Caco-2 (cell line): ENCODE results near the gene COL26A1. TPM values are rescaled to one million over a fixed set of nuclear protein-coding genes. Genes with fewer than 3 reads are reported as not detected.

Source experiments
- BruUV-seq: library from RNA; stranded (reverse); fragments of 400-500 nt; replicated peaks from 2 replicates; lab custom pipeline; 2021; lab: Mats Ljungman, UMichigan
- CTCF ChIA-PET: fragments of 300-600 bp; sonication (Branson Sonifier 250); formaldehyde crosslinking; loops from one replicate; lab custom pipeline; 2022; ENCODE audit warnings: antibody characterized with exemption; lab: Charles Lee
- POLR2A ChIA-PET: fragments of 300-600 bp; sonication (Branson Sonifier 250); formaldehyde crosslinking; loops from one replicate; lab custom pipeline; 2022; ENCODE audit warnings: antibody characterized with exemption; lab: Charles Lee
- DNase-seq, 2 experiments: peaks; one replicate each; pipeline versions ENCODE4 v3.0.0 to v3.0.0-alpha.2; 2020 to 2022
- H3K27me3 ChIP-seq: replicated peaks from 2 replicates; pipeline ENCODE4 v1.6.0; 2011; ENCODE audit warnings: low read length; ENCODE audit not compliant: control insufficient read depth, insufficient read depth
- H3K36me3 ChIP-seq: 2 replicates; pipeline ENCODE4 v1.5.1; 2011; ENCODE audit warnings: low read length; ENCODE audit not compliant: control insufficient read depth, insufficient read depth
- H3K4me1 ChIP-seq: fragments of 250-450 bp; sonication (Bioruptor Pico); 2 replicates; pipeline ENCODE4 v1.5.1; 2020; ENCODE audit warnings: mild to moderate bottlenecking
- H3K4me3 ChIP-seq: 2 replicates; pipeline ENCODE4 v1.5.1; 2011; ENCODE audit warnings: low read depth, mild to moderate bottlenecking, control low read depth, low read length
- H3K9me3 ChIP-seq: fragments of 250-450 bp; sonication (Bioruptor Pico); 2 replicates; pipeline ENCODE4 v1.5.1; 2020; ENCODE audit warnings: mild to moderate bottlenecking, moderate library complexity
- H3K27ac Mint-ChIP-seq: one replicate; pipeline ENCODE4 v1.8.0; 2022; ENCODE audit warnings: mixed read lengths; ENCODE audit not compliant: unreplicated experiment
- H3K27me3 Mint-ChIP-seq: one replicate; pipeline ENCODE4 v1.8.0; 2022; ENCODE audit warnings: mixed read lengths; ENCODE audit not compliant: insufficient read depth, unreplicated experiment
- H3K36me3 Mint-ChIP-seq: one replicate; pipeline ENCODE4 v1.8.0; 2022; ENCODE audit warnings: mild to moderate bottlenecking, mixed read lengths; ENCODE audit not compliant: insufficient read depth, unreplicated experiment
- H3K4me1 Mint-ChIP-seq: one replicate; pipeline ENCODE4 v1.8.0; 2022; ENCODE audit warnings: low read depth, mixed read lengths; ENCODE audit not compliant: unreplicated experiment
- H3K4me3 Mint-ChIP-seq: one replicate; pipeline ENCODE4 v1.8.0; 2022; ENCODE audit warnings: mild to moderate bottlenecking, moderate library complexity, mixed read lengths; ENCODE audit not compliant: unreplicated experiment
- H3K9me3 Mint-ChIP-seq: one replicate; pipeline ENCODE4 v1.8.0; 2022; ENCODE audit warnings: mixed read lengths; ENCODE audit not compliant: unreplicated experiment
- intact Hi-C: fragments of 100-400 bp; cut with micrococcal nuclease; formaldehyde crosslinking; loops from one replicate; pipeline ENCODE4 v1.10.0; 2022; ENCODE audit not compliant: unreplicated experiment
- total RNA-seq: library from RNA; stranded (reverse); gene quantifications from 2 replicates; pipeline ENCODE4 v1.2.3, GENCODE V29; 2022
- TF ChIP-seq, protein P1 (sequence below), 2 experiments: fragments of 200-600 bp in 1 of 2; IDR thresholded peaks; 1 replicate in 1 of 2; 2 replicates in 1 of 2; pipeline versions ENCODE4 v1.5.1 to v1.8.0; 2011 to 2022; ENCODE audit warnings: antibody characterized with exemption in 1 of 2, control low read depth in 1 of 2, inconsistent platforms in 1 of 2, low read depth in 1 of 2, low read length in 1 of 2, mild to moderate bottlenecking in 1 of 2, moderate library complexity in 1 of 2; ENCODE audit not compliant: insufficient read depth in 1 of 2, severe bottlenecking in 1 of 2, unreplicated experiment in 1 of 2

Gene COL26A1
- total RNA-seq, 1 experiment from 2014 or later = 23.3 TPM

DNA sequence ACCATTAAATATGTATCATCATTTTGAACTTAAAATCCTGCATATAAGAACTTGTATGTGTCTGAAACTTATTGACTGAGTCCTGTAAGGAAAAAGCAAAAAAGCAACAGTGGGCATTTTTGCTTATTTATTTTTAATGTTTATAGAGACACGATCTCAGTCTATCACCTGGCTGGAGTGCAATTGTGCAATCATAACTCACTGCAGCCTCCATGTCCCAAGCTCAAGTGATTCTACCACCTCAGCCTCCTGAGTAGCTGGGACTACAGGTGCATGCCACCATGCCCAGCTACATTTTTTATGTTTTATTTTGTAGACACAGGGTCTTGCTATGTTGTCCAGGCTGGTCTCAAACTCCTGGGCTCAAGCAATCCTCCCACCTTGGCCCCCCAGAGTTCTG, 234.2 kb downstream of the COL26A1 start:
- Histone ChIP-seq H3K27me3 (no peaks in the 10 kb centered on the region), H3K36me3 (no peaks in the 10 kb centered on the region), H3K4me3 (no peak overlapping the region), H3K4me1 (peaks cover 29% of the 10 kb centered on the region), H3K9me3 (peaks cover 6% of the 10 kb centered on the region; the same call in 1 of the 2 replicates)
- BruUV-seq = no TSS peak
- no peak overlapping the region for H3K27ac Mint-ChIP-seq
- H3K9me3 Mint-ChIP-seq = no peaks in the 10 kb centered on the region
- H3K4me1 Mint-ChIP-seq = peaks cover 7% of the 10 kb centered on the region
- no peak overlapping the region for H3K4me3 Mint-ChIP-seq
- TF ChIP-seq, protein P1, sequence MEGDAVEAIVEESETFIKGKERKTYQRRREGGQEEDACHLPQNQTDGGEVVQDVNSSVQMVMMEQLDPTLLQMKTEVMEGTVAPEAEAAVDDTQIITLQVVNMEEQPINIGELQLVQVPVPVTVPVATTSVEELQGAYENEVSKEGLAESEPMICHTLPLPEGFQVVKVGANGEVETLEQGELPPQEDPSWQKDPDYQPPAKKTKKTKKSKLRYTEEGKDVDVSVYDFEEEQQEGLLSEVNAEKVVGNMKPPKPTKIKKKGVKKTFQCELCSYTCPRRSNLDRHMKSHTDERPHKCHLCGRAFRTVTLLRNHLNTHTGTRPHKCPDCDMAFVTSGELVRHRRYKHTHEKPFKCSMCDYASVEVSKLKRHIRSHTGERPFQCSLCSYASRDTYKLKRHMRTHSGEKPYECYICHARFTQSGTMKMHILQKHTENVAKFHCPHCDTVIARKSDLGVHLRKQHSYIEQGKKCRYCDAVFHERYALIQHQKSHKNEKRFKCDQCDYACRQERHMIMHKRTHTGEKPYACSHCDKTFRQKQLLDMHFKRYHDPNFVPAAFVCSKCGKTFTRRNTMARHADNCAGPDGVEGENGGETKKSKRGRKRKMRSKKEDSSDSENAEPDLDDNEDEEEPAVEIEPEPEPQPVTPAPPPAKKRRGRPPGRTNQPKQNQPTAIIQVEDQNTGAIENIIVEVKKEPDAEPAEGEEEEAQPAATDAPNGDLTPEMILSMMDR (IDR thresholded peaks at IDR 0.05; ENCODE audit: insufficient read depth in 1 of 2, low read depth in 1 of 2, low read length in 1 of 2, severe bottlenecking in 1 of 2, unreplicated experiment in 1 of 2) = no peak
- no peaks in the 10 kb centered on the region for H3K36me3 Mint-ChIP-seq
- CTCF ChIA-PET = interaction anchor here (1.7 kb wide), 1 partner anchor 11 kb away, joined by 5 read pairs; no protein-coding TSS in a partner anchor
- DNase-seq = no peak
- H3K27me3 Mint-ChIP-seq = no peaks in the 10 kb centered on the region
- POLR2A ChIA-PET = interaction anchor here (0.6 kb wide), 1 partner anchor 43 kb away, joined by 4 read pairs; no protein-coding TSS in a partner anchor
- intact Hi-C loops = no loop called here

DNA sequence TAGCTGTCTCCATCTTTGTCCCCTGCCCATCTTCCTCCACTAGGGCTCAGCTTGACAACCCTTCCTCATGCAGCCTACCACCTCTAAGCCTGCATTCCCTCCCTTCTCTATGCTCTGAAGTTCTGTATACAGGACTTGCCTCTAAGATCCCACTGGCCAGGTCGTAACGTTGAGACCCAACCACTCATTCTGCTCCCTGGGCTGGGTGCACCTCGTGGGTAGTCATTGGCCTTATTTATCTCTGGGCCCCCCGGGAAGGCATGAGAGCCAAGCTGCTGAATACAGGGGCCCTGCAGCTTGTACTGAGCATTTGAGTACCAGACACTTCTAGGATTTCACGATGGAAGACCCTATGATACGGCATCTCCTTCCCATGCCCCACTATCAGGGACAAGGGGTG, 235.3 kb downstream of the COL26A1 start:
- BruUV-seq = no TSS peak
- peak overlapping the region; percentile 53 for H3K27ac Mint-ChIP-seq

DNA sequence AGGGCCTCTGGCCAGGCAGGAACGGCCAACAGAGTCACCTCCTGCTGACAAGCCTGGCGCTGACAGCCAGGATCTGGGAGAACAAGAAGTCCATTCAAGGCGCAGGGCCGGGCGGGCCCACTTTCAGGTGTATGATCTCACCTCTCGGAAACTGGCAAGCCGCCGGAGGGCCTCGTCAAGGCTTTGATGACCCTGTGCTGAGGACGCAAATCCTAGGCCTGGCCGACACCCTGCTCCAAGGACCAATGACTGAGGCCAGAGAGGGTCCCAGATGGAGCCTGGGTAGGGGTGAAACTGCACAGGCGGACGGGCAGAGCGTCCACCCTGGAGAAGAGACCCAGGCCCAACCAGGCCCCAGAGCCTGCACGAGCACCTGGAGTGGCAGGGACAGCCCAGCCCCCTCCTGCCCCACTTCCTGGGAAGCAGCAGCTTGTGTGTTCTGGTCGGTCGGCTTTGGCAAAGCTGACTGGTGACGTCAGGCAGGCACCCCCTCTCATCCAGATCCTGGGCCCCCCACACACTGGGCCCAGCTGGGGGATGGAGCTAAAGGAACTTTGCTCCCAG, 235.8 kb downstream of the COL26A1 start:
- no peaks in the 10 kb centered on the region for H3K27me3 ChIP-seq
- intact Hi-C loops = loop anchor here (2.0 kb wide), 1 partner anchor 14 kb away; no protein-coding TSS in a partner anchor
- peaks cover 43% of the 10 kb centered on the region for H3K4me1 ChIP-seq
- ChIA-PET CTCF (no interaction called here), POLR2A (interaction anchor here (0.6 kb wide), 1 partner anchor 36 kb away, joined by 5 read pairs; no protein-coding TSS in a partner anchor)
- no peaks in the 10 kb centered on the region for H3K9me3 Mint-ChIP-seq
- no peak overlapping the region for H3K4me3 Mint-ChIP-seq
- H3K27me3 Mint-ChIP-seq = no peaks in the 10 kb centered on the region
- peaks cover 6% of the 10 kb centered on the region; the same call in 1 of the 2 replicates for H3K9me3 ChIP-seq
- peak in 1 of 2 experiments; percentile 49 for DNase-seq
- TF ChIP-seq, protein P1 (IDR thresholded peaks at IDR 0.05; ENCODE audit: insufficient read depth in 1 of 2, low read depth in 1 of 2, low read length in 1 of 2, severe bottlenecking in 1 of 2, unreplicated experiment in 1 of 2) = no peak
- no peak overlapping the region for H3K4me3 ChIP-seq
- no TSS peak for BruUV-seq
- H3K36me3 Mint-ChIP-seq = peaks cover 7% of the 10 kb centered on the region
- H3K27ac Mint-ChIP-seq = peak overlapping the region; percentile 53
- no peaks in the 10 kb centered on the region for H3K36me3 ChIP-seq
- H3K4me1 Mint-ChIP-seq = peaks cover 13% of the 10 kb centered on the region

More for the DNA sequence above, 235.3 kb downstream of the COL26A1 start:
- peaks cover 40% of the 10 kb centered on the region for H3K4me1 ChIP-seq
- Mint-ChIP-seq H3K4me3 (no peak overlapping the region), H3K27me3 (no peaks in the 10 kb centered on the region), H3K4me1 (peaks cover 13% of the 10 kb centered on the region), H3K36me3 (peaks cover 7% of the 10 kb centered on the region), H3K9me3 (no peaks in the 10 kb centered on the region)
- peaks cover 6% of the 10 kb centered on the region; the same call in 1 of the 2 replicates for H3K9me3 ChIP-seq
- CTCF ChIA-PET = interaction anchor here (0.6 to 1.7 kb wide), 2 partner anchors 12 to 320 kb away, joined by 4 to 5 read pairs; no protein-coding TSS in a partner anchor
- H3K36me3 ChIP-seq = no peaks in the 10 kb centered on the region
- peak in 1 of 2 experiments; percentile 54 for DNase-seq
- TF ChIP-seq, protein P1 (IDR thresholded peaks at IDR 0.05; ENCODE audit: insufficient read depth in 1 of 2, low read depth in 1 of 2, low read length in 1 of 2, severe bottlenecking in 1 of 2, unreplicated experiment in 1 of 2) = no peak
- no peaks in the 10 kb centered on the region for H3K27me3 ChIP-seq
- H3K4me3 ChIP-seq = no peak overlapping the region
- POLR2A ChIA-PET = interaction anchor here (0.5 to 0.6 kb wide), 2 partner anchors 12 to 35 kb away, joined by 5 read pairs; no protein-coding TSS in a partner anchor
- intact Hi-C loops = loop anchor here (2.0 kb wide), 1 partner anchor 13 kb away; no protein-coding TSS in a partner anchor
